ENCODE results near the gene CD24. TPM values are rescaled to one million over a fixed set of nuclear protein-coding genes. Genes with fewer than 3 reads are reported as not detected.

CD24 gene
- total RNA-seq, 1 experiment from 2014 or later, result 937 TPM

DNA sequence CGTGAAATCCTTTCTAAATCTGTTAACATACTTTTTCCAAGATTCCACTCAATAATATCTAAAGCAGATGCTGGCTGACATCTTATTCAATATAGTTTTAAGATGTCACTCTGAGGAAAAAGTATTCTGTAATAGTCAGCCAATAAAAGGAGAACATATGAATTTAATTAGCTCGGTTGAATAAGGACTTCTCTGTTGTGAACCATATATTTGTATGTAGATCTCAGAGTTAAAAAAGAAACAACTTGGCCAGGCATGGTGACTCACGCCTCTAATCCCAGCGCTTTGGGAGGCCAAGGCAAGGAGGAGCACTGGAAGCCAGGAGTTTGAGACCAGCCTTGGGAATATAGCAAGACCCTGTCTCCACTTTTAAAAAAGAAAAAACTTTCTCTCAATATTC is 7.4 kb upstream of the CD24 start:
- H3K27me3 Mint-ChIP-seq (ENCODE audit: low read depth), result no peaks in the 10 kb centered on the region
- H3K4me3 Mint-ChIP-seq, result no peak overlapping the region
- POLR2A ChIA-PET, result interaction anchor here (0.7 kb wide), 1 partner anchor 504 kb away, joined by 5 read pairs; no protein-coding TSS in a partner anchor
- H3K9me3 Mint-ChIP-seq, result no peaks in the 10 kb centered on the region
- H3K36me3 Mint-ChIP-seq, result no peaks in the 10 kb centered on the region
- peaks cover 32% of the 10 kb centered on the region for H3K4me1 Mint-ChIP-seq
- ATAC-seq, result no peak
- H3K27ac Mint-ChIP-seq, result no peak overlapping the region
- no peak for TF ChIP-seq CREB1 (CRISPR knock-in tag; IDR thresholded peaks at IDR 0.05)
- CTCF ChIA-PET, result no interaction called here
- DNase-seq (ENCODE audit: low spot score), result no peak

DNA sequence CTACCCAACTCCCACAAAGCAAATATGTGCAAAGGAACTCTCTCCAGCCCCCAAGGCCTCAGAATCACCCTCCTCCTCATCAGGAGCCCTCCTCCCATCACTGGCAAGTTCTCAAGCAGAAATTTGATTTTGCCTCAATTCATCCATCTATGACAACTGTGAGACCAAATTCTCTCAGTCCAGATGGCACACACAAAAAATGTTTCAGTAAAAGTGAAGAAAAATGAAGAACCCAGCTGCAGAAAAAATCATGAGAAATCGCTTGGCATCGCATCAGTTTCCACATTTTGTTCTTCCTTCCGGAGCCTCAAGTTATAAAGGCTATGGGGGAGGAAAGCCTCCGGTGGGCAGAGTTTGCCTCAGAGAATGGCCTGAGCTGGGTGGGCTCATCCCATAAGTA is 6.4 kb upstream of the CD24 start:
- Mint-ChIP-seq H3K27ac (peak overlapping the region; percentile 87), H3K36me3 (no peaks in the 10 kb centered on the region), H3K9me3 (no peaks in the 10 kb centered on the region), H3K4me3 (no peak overlapping the region), H3K27me3 (ENCODE audit: low read depth) (no peaks in the 10 kb centered on the region), H3K4me1 (peaks cover 42% of the 10 kb centered on the region)
- DNase-seq (ENCODE audit: low spot score) (no peak), ATAC-seq (no peak)
- ChIA-PET POLR2A (no interaction called here), CTCF (interaction anchor here (3.1 kb wide), 1 partner anchor 16 kb away, joined by 27 read pairs; no protein-coding TSS in a partner anchor)
- TF ChIP-seq, protein P1, sequence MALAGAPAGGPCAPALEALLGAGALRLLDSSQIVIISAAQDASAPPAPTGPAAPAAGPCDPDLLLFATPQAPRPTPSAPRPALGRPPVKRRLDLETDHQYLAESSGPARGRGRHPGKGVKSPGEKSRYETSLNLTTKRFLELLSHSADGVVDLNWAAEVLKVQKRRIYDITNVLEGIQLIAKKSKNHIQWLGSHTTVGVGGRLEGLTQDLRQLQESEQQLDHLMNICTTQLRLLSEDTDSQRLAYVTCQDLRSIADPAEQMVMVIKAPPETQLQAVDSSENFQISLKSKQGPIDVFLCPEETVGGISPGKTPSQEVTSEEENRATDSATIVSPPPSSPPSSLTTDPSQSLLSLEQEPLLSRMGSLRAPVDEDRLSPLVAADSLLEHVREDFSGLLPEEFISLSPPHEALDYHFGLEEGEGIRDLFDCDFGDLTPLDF (CRISPR knock-in tag; IDR thresholded peaks at IDR 0.05), result no peak
- TF ChIP-seq OVOL2 (CRISPR knock-in tag; IDR thresholded peaks at IDR 0.05; ENCODE audit: borderline replicate concordance) (no peak), RORB (CRISPR knock-in tag; IDR thresholded peaks at IDR 0.05) (no peak), ZNF423 (CRISPR knock-in tag; IDR thresholded peaks at IDR 0.05) (no peak), ZNF263 (CRISPR knock-in tag; IDR thresholded peaks at IDR 0.05; ENCODE audit: low read depth) (no peak), NR2C2 (CRISPR knock-in tag; IDR thresholded peaks at IDR 0.05) (no peak), ZNF396 (CRISPR knock-in tag; IDR thresholded peaks at IDR 0.05; ENCODE audit: borderline replicate concordance) (no peak), NFYB (CRISPR knock-in tag; conservative IDR thresholded peaks at IDR 0.05; ENCODE audit: low read depth) (no peak), ZBTB21 (CRISPR knock-in tag; IDR thresholded peaks at IDR 0.05; ENCODE audit: borderline replicate concordance) (no peak), SMAD3 (CRISPR knock-in tag; IDR thresholded peaks at IDR 0.05; ENCODE audit: borderline replicate concordance) (no peak)
- TF ChIP-seq, protein P2, sequence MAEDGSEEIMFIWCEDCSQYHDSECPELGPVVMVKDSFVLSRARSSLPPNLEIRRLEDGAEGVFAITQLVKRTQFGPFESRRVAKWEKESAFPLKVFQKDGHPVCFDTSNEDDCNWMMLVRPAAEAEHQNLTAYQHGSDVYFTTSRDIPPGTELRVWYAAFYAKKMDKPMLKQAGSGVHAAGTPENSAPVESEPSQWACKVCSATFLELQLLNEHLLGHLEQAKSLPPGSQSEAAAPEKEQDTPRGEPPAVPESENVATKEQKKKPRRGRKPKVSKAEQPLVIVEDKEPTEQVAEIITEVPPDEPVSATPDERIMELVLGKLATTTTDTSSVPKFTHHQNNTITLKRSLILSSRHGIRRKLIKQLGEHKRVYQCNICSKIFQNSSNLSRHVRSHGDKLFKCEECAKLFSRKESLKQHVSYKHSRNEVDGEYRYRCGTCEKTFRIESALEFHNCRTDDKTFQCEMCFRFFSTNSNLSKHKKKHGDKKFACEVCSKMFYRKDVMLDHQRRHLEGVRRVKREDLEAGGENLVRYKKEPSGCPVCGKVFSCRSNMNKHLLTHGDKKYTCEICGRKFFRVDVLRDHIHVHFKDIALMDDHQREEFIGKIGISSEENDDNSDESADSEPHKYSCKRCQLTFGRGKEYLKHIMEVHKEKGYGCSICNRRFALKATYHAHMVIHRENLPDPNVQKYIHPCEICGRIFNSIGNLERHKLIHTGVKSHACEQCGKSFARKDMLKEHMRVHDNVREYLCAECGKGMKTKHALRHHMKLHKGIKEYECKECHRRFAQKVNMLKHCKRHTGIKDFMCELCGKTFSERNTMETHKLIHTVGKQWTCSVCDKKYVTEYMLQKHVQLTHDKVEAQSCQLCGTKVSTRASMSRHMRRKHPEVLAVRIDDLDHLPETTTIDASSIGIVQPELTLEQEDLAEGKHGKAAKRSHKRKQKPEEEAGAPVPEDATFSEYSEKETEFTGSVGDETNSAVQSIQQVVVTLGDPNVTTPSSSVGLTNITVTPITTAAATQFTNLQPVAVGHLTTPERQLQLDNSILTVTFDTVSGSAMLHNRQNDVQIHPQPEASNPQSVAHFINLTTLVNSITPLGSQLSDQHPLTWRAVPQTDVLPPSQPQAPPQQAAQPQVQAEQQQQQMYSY (CRISPR knock-in tag; IDR thresholded peaks at IDR 0.05), result no peak
- TF ChIP-seq, protein P3, sequence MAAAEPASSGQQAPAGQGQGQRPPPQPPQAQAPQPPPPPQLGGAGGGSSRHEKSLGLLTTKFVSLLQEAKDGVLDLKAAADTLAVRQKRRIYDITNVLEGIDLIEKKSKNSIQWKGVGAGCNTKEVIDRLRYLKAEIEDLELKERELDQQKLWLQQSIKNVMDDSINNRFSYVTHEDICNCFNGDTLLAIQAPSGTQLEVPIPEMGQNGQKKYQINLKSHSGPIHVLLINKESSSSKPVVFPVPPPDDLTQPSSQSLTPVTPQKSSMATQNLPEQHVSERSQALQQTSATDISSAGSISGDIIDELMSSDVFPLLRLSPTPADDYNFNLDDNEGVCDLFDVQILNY (CRISPR knock-in tag; IDR thresholded peaks at IDR 0.05), result no peak
- TF ChIP-seq, protein P4, sequence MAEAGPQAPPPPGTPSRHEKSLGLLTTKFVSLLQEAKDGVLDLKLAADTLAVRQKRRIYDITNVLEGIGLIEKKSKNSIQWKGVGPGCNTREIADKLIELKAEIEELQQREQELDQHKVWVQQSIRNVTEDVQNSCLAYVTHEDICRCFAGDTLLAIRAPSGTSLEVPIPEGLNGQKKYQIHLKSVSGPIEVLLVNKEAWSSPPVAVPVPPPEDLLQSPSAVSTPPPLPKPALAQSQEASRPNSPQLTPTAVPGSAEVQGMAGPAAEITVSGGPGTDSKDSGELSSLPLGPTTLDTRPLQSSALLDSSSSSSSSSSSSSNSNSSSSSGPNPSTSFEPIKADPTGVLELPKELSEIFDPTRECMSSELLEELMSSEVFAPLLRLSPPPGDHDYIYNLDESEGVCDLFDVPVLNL (CRISPR knock-in tag; IDR thresholded peaks at IDR 0.05; ENCODE audit: borderline replicate concordance, low read depth), result no peak
- TF ChIP-seq, protein P5, sequence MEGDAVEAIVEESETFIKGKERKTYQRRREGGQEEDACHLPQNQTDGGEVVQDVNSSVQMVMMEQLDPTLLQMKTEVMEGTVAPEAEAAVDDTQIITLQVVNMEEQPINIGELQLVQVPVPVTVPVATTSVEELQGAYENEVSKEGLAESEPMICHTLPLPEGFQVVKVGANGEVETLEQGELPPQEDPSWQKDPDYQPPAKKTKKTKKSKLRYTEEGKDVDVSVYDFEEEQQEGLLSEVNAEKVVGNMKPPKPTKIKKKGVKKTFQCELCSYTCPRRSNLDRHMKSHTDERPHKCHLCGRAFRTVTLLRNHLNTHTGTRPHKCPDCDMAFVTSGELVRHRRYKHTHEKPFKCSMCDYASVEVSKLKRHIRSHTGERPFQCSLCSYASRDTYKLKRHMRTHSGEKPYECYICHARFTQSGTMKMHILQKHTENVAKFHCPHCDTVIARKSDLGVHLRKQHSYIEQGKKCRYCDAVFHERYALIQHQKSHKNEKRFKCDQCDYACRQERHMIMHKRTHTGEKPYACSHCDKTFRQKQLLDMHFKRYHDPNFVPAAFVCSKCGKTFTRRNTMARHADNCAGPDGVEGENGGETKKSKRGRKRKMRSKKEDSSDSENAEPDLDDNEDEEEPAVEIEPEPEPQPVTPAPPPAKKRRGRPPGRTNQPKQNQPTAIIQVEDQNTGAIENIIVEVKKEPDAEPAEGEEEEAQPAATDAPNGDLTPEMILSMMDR (IDR thresholded peaks at IDR 0.05), result no peak
- TF ChIP-seq, protein P6, sequence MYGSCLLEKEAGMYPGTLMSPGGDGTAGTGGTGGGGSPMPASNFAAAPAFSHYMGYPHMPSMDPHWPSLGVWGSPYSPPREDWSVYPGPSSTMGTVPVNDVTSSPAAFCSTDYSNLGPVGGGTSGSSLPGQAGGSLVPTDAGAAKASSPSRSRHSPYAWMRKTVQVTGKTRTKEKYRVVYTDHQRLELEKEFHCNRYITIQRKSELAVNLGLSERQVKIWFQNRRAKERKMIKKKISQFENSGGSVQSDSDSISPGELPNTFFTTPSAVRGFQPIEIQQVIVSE (CRISPR knock-in tag; IDR thresholded peaks at IDR 0.05; ENCODE audit: borderline replicate concordance), result no peak
- TF ChIP-seq, protein P7, sequence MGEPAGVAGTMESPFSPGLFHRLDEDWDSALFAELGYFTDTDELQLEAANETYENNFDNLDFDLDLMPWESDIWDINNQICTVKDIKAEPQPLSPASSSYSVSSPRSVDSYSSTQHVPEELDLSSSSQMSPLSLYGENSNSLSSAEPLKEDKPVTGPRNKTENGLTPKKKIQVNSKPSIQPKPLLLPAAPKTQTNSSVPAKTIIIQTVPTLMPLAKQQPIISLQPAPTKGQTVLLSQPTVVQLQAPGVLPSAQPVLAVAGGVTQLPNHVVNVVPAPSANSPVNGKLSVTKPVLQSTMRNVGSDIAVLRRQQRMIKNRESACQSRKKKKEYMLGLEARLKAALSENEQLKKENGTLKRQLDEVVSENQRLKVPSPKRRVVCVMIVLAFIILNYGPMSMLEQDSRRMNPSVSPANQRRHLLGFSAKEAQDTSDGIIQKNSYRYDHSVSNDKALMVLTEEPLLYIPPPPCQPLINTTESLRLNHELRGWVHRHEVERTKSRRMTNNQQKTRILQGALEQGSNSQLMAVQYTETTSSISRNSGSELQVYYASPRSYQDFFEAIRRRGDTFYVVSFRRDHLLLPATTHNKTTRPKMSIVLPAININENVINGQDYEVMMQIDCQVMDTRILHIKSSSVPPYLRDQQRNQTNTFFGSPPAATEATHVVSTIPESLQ (CRISPR knock-in tag; IDR thresholded peaks at IDR 0.05), result no peak
